Activated naive CD4-positive, alpha-beta T cell treated with anti-CD3 and anti-CD28 coated beads, Interleukin-2, amount 50 U/mL, for 24 hours (primary cell): ENCODE results near the gene CHRND.

Experiments
- H3K27ac Mint-ChIP-seq: one replicate; pipeline ENCODE4 v1.8.0; 2021; ENCODE audit warnings: mild to moderate bottlenecking, mixed read lengths
- H3K27me3 Mint-ChIP-seq: one replicate; pipeline ENCODE4 v1.8.0; 2021; ENCODE audit warnings: mixed read lengths
- H3K36me3 Mint-ChIP-seq: one replicate; pipeline ENCODE4 v1.8.0; 2021; ENCODE audit warnings: mixed read lengths
- H3K4me1 Mint-ChIP-seq: one replicate; pipeline ENCODE4 v1.8.0; 2021; ENCODE audit warnings: mixed read lengths
- H3K4me3 Mint-ChIP-seq: one replicate; pipeline ENCODE4 v1.8.0; 2021; ENCODE audit warnings: mild to moderate bottlenecking, mixed read lengths
- H3K9me3 Mint-ChIP-seq: one replicate; pipeline ENCODE4 v1.8.0; 2021; ENCODE audit warnings: mixed read lengths

The CHRND gene

DNA sequence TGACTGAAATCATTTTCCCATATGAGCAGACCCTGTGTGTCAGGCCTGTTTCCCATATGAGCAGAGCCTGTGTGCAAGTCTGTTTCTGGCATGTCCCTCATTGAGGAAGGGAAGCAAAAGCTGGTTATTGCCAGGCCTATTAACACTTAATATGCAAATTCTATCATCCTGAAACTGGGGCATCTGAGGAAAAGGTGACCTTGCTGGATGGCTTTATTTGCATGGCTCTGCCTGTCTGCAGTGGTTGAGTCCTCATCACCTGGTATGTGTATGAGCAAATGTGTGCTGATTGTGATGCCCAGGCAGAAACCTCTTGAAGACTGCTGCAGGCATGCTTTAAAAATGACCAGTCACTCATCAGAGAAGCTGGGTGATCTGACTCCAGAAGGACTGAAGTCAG, 55.8 kb downstream of the CHRND start:
- H3K4me1 Mint-ChIP-seq = no peaks in the 10 kb centered on the region
- no peak overlapping the region for H3K4me3 Mint-ChIP-seq
- no peaks in the 10 kb centered on the region for H3K9me3 Mint-ChIP-seq
- H3K27me3 Mint-ChIP-seq = no peaks in the 10 kb centered on the region
- peaks cover 45% of the 10 kb centered on the region for H3K36me3 Mint-ChIP-seq
- no peak overlapping the region for H3K27ac Mint-ChIP-seq

DNA sequence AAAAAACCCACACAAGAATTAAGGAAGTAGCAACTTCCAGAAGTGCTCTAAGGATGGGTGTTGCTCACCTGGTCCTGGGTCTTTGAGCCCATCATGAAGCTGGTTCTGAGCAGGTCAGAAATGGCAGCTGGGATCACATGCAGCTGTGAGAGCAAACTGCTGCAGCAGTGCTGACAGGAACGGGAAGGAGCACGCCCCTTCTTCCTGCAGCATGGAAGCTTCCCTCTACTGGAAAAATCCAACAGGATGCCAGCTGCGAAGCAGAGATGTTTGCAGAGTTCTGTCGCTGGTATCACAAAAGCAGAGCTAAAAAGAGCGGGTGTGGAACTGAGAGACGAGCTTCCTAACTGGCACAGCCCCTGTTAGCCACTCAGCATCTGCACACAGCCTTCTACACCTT, 58.3 kb downstream of the CHRND start:
- Mint-ChIP-seq H3K27me3 (no peaks in the 10 kb centered on the region), H3K4me1 (no peaks in the 10 kb centered on the region), H3K27ac (no peak overlapping the region), H3K9me3 (no peaks in the 10 kb centered on the region), H3K36me3 (peaks cover 35% of the 10 kb centered on the region), H3K4me3 (no peak overlapping the region)
